ENCODE results near the gene SMIM35. TPM values are rescaled to one million over a fixed set of nuclear protein-coding genes. Genes with fewer than 3 reads are reported as not detected.
"Not testable (repeated sequence)": the region's sequence is repeated elsewhere in the genome, so short reads cannot be mapped to it uniquely, and the experiment has no call there.

SMIM35 gene
- polyA plus RNA-seq, 4 donors = 0.07 to 0.35 (median 0.10) TPM; not detected in 1

DNA sequence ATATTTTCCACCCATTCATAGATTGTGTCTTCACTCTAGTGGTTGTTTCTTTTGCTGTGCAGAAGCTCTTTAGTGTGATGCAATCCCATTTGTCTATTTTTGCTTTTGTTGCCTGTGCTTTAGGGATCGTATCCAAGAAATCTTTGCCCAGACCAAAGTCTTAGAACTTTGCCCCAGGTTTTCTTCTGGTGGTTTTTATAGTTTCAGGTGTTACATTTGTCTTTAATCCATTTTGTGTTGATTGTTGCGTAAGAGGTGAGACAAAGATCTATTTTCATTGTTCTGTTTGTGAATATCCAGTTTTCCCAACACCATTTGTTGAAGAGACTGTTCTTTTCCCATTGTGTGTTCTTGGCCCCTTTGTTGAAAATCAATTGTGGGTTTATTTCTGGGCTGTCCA is 94.1 kb downstream of the SMIM35 start:
- DNase-seq (ENCODE audit: low read depth in 4 of 4, low spot score in 3 of 4) = no peak

DNA sequence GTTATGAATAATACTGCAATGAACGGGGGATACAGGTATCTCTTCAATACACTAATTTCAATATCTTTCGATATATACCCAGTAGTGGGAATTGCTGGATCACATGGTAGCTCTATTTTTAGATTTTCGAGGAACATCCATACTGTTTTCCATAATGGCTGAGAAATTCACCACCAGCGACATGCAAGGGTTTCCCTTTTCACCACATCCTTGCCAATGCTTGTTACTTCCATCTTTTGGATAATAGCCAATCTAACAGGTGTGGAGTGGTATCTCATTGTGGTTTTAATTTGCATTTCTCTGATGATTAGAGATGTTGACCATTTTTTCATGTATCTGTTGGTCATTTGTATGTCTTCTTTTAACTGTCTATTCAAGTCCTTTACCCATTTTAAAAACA is 94.6 kb downstream of the SMIM35 start:
- no peak for DNase-seq (ENCODE audit: low read depth in 4 of 4, low spot score in 3 of 4)

GRCh38 chr11:117989351-117990102 is 97.2 kb downstream of the SMIM35 start:
- DNase-seq (ENCODE audit: low read depth in 4 of 4, low spot score in 3 of 4) = no peak

DNA sequence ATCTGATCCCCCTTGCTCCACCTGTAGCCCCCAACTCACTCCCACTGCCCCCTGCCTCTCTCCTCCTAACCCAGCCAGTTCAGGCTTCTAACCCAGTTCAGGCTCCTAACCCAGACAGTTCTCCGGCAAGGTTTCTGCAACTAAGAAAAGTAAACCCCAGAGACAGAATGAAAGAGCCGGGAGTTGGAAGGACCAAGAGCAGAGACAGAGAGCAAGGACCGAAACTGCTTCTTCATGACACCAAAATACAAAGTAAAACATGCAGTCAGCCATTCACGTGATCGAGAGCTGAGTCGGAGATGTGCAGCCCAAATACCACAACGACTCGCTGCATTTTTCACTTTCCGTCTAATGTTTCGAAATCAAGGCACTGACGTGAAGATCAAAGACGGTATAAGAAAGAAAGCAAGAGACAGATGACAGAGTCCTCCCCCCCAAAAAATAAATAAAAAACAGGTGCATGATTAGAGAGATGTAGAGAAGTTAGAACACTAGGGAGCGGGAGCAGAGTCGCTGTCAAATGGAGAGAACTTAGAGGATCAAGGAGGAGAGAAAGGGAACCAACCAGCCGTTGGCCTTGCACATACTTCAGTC is 99.7 kb downstream of the SMIM35 start:
- DNase-seq (ENCODE audit: low read depth in 4 of 4, low spot score in 3 of 4) = no peak

DNA sequence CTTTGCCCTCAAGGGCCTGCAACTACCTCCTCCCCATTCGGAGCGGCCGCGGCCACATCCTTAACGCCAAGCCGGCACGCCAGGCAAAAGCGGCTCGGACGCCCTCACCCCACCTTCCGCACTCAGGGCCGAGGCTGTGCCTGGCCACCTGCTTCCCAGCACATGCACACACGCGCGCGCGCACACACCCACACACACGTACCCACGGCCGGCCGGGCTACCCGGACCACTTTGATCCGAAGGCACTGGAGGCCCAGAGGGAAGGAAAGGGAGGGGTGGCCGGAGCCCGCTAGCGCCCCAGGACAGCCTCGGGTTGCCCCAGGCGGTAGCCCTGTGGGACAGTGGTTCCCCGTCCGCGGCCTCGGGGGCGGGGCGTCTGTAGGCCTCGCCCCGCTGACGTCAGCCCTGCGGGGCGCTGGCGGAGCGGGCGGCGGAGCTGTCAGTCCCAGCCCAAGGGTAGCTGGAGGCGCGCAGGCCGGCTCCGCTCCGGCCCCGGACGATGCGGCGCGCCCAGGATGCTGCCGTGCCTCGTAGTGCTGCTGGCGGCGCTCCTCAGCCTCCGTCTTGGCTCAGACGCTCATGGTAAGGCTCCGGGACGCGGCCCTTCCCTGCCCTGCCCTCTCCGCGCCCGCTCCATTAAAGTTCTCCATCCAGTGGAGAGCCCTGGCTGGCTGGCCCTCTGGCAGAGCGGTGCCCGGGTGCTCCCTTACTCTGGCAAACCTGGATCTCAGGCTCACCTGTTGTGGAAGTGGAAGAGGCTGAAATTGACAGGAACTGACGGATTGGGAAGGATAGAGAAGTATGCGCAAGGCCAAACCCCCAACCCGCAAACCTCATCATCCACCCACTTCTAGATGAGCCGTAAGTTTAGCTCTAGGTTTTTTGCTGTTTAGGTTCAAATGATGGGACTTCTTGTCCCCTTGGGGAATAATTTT is 100.5 kb downstream of the SMIM35 start, which contains the start of gene IL10RA:
IL10RA (plus strand) TSS at position 442 of the 935 bp plus-strand sequence; CDS start at position 516, 74 bp downstream.
- peak; percentile 60 to 66 (median 62) for DNase-seq (ENCODE audit: low read depth in 4 of 4, low spot score in 3 of 4)

DNA sequence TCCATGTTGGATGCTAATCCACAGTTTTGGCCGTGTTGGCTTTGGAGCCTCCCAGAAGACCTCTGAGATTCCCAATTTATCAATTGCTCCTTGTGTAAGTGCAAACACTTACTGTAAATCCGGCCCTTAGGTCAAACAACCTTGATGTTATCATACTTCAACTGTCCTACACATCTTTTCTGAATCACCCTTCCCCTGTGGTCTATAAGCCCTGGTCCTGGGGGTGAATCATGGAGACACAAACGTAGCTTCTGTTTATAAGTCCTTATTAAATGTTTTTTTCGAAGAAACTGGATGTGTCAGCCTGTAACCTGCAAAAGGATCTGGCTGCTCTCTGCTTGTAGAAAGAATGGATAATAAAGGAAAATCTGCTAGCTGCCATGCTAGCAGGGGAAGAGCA is 102.3 kb downstream of the SMIM35 start:
- no peak for DNase-seq (ENCODE audit: low read depth in 4 of 4, low spot score in 3 of 4)

DNA sequence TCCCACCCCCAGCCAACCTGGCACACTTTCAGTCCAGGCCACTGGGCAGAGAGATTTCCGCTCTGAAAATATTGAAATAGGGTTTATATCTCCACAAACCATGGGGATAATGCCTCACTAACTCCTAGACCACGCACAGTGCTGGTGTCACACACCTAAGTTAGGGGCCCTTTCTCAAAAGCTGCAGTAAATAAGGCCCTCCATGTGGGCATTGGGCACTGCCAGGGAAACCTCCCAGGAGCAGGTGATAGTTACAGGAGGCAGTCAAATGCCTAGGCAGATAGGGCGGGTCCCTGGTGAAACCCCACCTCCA is 103.6 kb downstream of the SMIM35 start:
- no peak for DNase-seq (ENCODE audit: low read depth in 4 of 4, low spot score in 3 of 4)

GRCh38 chr11:117980720-117981119 is 106.0 kb downstream of the SMIM35 start:
- no peak for DNase-seq (ENCODE audit: low read depth in 4 of 4, low spot score in 3 of 4)

DNA sequence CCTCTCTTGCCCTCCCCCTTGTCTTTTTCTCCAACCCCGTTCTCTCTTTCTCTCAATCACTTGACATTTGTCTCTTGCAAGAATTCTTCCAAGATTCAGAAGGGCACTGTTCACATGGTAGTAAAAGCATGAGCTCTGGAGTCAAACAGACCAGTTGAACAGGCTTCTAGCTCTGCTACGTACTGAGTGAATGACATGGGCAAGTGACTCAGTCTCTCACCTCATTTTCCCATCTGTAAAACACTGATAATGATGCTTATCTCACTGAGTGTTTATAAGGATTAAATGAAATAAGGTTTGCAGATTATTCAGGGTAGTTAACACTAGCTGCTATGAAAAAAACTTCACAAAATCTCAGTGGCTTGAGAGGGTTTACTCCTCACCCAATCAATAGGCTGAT is 106.5 kb downstream of the SMIM35 start:
- no peak for DNase-seq (ENCODE audit: low read depth in 4 of 4, low spot score in 3 of 4)

DNA sequence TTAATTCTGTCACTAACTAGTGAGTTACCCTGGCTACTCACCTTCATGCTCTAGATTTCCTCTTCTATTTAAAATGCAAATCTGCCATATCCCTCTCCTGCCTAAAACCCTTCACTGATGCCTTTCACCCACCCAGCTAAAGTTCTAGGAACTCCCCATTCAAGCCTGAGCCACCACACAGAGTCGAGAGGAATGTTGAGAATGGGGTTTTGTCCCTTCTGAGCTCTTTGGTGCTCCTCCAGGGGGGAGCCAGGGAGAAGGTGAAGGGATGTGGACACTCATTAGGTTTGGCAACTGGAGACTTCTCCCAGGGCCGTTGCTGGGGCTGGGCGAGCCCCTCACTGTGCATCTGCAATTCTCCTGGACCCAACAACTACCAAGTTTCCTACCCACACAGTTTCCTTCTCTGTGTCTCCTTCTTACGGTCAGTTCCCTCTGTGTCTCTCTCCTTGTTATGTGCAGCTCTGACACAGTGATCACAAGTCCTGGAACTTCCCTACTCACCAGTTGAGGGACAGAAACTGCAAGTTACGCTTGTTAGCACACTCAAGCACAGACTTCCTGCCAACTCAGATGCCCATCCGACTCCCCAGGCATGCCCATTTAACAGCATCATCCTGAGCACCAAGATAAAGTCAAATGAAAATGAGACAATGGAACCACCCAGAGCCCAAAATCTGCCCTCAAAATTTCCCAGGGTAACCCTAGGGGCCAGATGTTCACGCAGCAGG is 107.1 kb downstream of the SMIM35 start:
- DNase-seq (ENCODE audit: low read depth in 4 of 4, low spot score in 3 of 4) = no peak

GRCh38 chr11:117978991-117979390 is 107.8 kb downstream of the SMIM35 start:
- no peak for DNase-seq (ENCODE audit: low read depth in 4 of 4, low spot score in 3 of 4)

GRCh38 chr11:117978291-117978910 is 108.4 kb downstream of the SMIM35 start:
- not testable (repeated sequence) for DNase-seq (ENCODE audit: low read depth in 4 of 4, low spot score in 3 of 4)

GRCh38 chr11:117977612-117978264 is 109.0 kb downstream of the SMIM35 start:
- not testable (repeated sequence) for DNase-seq (ENCODE audit: low read depth in 4 of 4, low spot score in 3 of 4)

- no peak for DNase-seq (ENCODE audit: low read depth in 4 of 4, low spot score in 3 of 4)
Measured at GRCh38 chr11:117977029-117977428, 109.7 kb downstream of the SMIM35 start.

- DNase-seq (ENCODE audit: low read depth in 4 of 4, low spot score in 3 of 4) = no peak
Measured at GRCh38 chr11:117976445-117976844, 110.3 kb downstream of the SMIM35 start.

DNA sequence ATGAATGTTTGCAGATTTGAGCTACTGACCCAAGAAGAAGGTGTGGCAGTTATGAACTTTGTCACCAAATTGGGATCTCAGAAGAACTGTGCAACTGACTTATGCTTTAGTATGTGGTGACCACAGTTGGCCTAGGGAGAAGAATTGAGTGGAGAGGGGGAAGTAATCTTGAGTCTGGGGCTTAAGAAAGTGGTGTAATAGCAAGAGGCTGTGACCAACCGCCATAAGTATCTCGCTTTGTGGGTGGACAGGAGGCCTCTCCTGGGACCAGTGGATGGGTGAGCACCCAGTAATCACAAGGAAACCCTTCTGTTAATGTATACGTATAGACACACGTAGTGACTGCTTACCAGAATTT is 113.3 kb downstream of the SMIM35 start:
- no peak for DNase-seq (ENCODE audit: low read depth in 4 of 4, low spot score in 3 of 4)

GRCh38 chr11:117972629-117973502 is 113.9 kb downstream of the SMIM35 start:
- DNase-seq (ENCODE audit: low read depth in 4 of 4, low spot score in 3 of 4) = no peak

GRCh38 chr11:117972044-117972443 is 114.7 kb downstream of the SMIM35 start:
- DNase-seq (ENCODE audit: low read depth in 4 of 4, low spot score in 3 of 4) = no peak

Data from left renal pelvis (tissue), 4 donors.